Right atrium auricular region (tissue), 2 donors: Measurements from ENCODE around the gene SEC61G. TPM values are rescaled to one million over a fixed set of nuclear protein-coding genes. Genes with fewer than 3 reads are reported as not detected.
A peak's percentile ranks its signal among the peaks of the same experiment; 100 is the strongest.

Experiments
- DNase-seq: peaks from one replicate; pipeline ENCODE4 v3.0.0-alpha.2; 2019; ENCODE audit warnings: low spot score
- H3K27ac ChIP-seq, 2 donors: fragments of 200-600 bp; sonication (generic); 1 replicate in 1 of 2; 2 replicates in 1 of 2; pipeline ENCODE4 v1.5.1; 2016 to 2019
- H3K27me3 ChIP-seq, 2 donors: fragments of 200-600 bp; sonication (generic); one replicate each; pipeline versions ENCODE4 v1.5.1 to v1.6.0; 2017 to 2019
- H3K36me3 ChIP-seq: fragments of 200-600 bp; sonication (generic); one replicate; pipeline ENCODE4 v1.5.1; 2016
- H3K4me1 ChIP-seq, 2 donors: fragments of 200-600 bp; sonication (generic); one replicate each; pipeline versions ENCODE4 v1.5.1 to v1.6.0; 2017 to 2019
- H3K4me3 ChIP-seq, 2 donors: fragments of 200-600 bp; sonication (generic); 1 replicate in 1 of 2; 2 replicates in 1 of 2; pipeline ENCODE4 v1.5.1; 2017 to 2019; ENCODE audit warnings: mild to moderate bottlenecking in 1 of 2, moderate library complexity in 1 of 2
- H3K9me3 ChIP-seq, 2 donors: fragments of 200-600 bp; sonication (generic); one replicate each; pipeline ENCODE4 v1.5.1; 2019
- CTCF ChIP-seq, 2 donors: fragments of 200-600 bp; sonication (generic); IDR thresholded peaks; one replicate each; pipeline ENCODE4 v1.5.1; 2019; ENCODE audit warnings: antibody characterized with exemption in 2 of 2
- total RNA-seq, 2 donors: library from RNA; depleted of rRNA; stranded (reverse); fragments of >200 nt; gene quantifications; one replicate each; pipeline ENCODE4 v1.1.0, GENCODE V29; 2016

SEC61G gene
- total RNA-seq, 2 donors from 2014 or later: 219 to 307 TPM

GRCh38 chr7:54778166-54778565 is 19.2 kb upstream of the SEC61G start:
- Histone ChIP-seq H3K4me3 (no peak overlapping the region), H3K36me3 (no peaks in the 10 kb centered on the region), H3K9me3 (no peaks in the 10 kb centered on the region), H3K4me1 (no peaks in the 10 kb centered on the region), H3K27ac (no peak overlapping the region), H3K27me3 (no peaks in the 10 kb centered on the region)
- DNase-seq: no peak
- no peak for TF ChIP-seq CTCF (IDR thresholded peaks at IDR 0.05)

- Histone ChIP-seq H3K9me3 (no peaks in the 10 kb centered on the region), H3K27ac (no peak overlapping the region), H3K4me3 (no peak overlapping the region), H3K27me3 (no peaks in the 10 kb centered on the region), H3K4me1 (no peaks in the 10 kb centered on the region), H3K36me3 (no peaks in the 10 kb centered on the region)
- TF ChIP-seq CTCF (IDR thresholded peaks at IDR 0.05): no peak
- no peak for DNase-seq
Measured at GRCh38 chr7:54774785-54775740, 16.1 kb upstream of the SEC61G start.

- no peak overlapping the region for H3K27ac ChIP-seq
- H3K9me3 ChIP-seq: no peaks in the 10 kb centered on the region
- H3K4me1 ChIP-seq: no peaks in the 10 kb centered on the region
- H3K4me3 ChIP-seq: peak overlapping the region in 1 of 2 donors; percentile 20
- H3K36me3 ChIP-seq: no peaks in the 10 kb centered on the region
- DNase-seq: peak; percentile 86
- no peaks in the 10 kb centered on the region for H3K27me3 ChIP-seq
- peak; percentile 67 to 83 for TF ChIP-seq CTCF (IDR thresholded peaks at IDR 0.05)
Measured at GRCh38 chr7:54773472-54774399, 14.7 kb upstream of the SEC61G start.

GRCh38 chr7:54769203-54769602 is 10.2 kb upstream of the SEC61G start:
- no peak overlapping the region for H3K4me3 ChIP-seq
- H3K4me1 ChIP-seq: no peaks in the 10 kb centered on the region
- H3K9me3 ChIP-seq: no peaks in the 10 kb centered on the region
- TF ChIP-seq CTCF (IDR thresholded peaks at IDR 0.05): no peak
- no peaks in the 10 kb centered on the region for H3K27me3 ChIP-seq
- no peak for DNase-seq
- H3K27ac ChIP-seq: no peak overlapping the region
- H3K36me3 ChIP-seq: no peaks in the 10 kb centered on the region

- Histone ChIP-seq H3K4me1 (peaks cover 0 to 2% of the 10 kb centered on the region in 2 donors), H3K27ac (no peak overlapping the region), H3K27me3 (no peaks in the 10 kb centered on the region), H3K36me3 (no peaks in the 10 kb centered on the region), H3K4me3 (no peak overlapping the region), H3K9me3 (no peaks in the 10 kb centered on the region)
- DNase-seq: no peak
- TF ChIP-seq CTCF (IDR thresholded peaks at IDR 0.05): no peak
Measured at GRCh38 chr7:54764861-54765260, 5.8 kb upstream of the SEC61G start.
